Skeletal muscle satellite cell (primary cell): ENCODE data around the gene KLHL35. TPM values are rescaled to one million over a fixed set of nuclear protein-coding genes. Genes with fewer than 3 reads are reported as not detected.

Experiments
- H3K27me3 ChIP-seq: 2 replicates; pipeline ENCODE4 v1.7.0; 2013; ENCODE audit warnings: low read length; ENCODE audit not compliant: control insufficient read depth, insufficient read depth
- H3K36me3 ChIP-seq: 2 replicates; pipeline ENCODE4 v1.7.0; 2013; ENCODE audit warnings: mild to moderate bottlenecking, control low read depth, low read length; ENCODE audit not compliant: insufficient read depth
- H3K4me1 ChIP-seq: 2 replicates; pipeline ENCODE4 v1.7.0; 2013; ENCODE audit warnings: low read length; ENCODE audit not compliant: control insufficient read depth, insufficient read depth
- H3K4me2 ChIP-seq: 2 replicates; pipeline ENCODE4 v1.7.0; 2013; ENCODE audit warnings: mild to moderate bottlenecking, low read length
- H3K4me3 ChIP-seq: 2 replicates; pipeline ENCODE4 v1.7.0; 2013; ENCODE audit warnings: low read length
- H3K9ac ChIP-seq: 2 replicates; pipeline ENCODE4 v1.7.0; 2013; ENCODE audit warnings: mild to moderate bottlenecking, low read depth, low read length, moderate library complexity
- H3K9me3 ChIP-seq: replicated peaks from 2 replicates; pipeline ENCODE4 v1.7.0; 2013; ENCODE audit warnings: mild to moderate bottlenecking, control low read depth, low read length
- small RNA-seq: library from RNA; depleted of rRNA; stranded (forward); fragments of <200 nt; gene quantifications from one replicate; pipeline ENCODE3, GENCODE V24; 2012

The KLHL35 gene

DNA sequence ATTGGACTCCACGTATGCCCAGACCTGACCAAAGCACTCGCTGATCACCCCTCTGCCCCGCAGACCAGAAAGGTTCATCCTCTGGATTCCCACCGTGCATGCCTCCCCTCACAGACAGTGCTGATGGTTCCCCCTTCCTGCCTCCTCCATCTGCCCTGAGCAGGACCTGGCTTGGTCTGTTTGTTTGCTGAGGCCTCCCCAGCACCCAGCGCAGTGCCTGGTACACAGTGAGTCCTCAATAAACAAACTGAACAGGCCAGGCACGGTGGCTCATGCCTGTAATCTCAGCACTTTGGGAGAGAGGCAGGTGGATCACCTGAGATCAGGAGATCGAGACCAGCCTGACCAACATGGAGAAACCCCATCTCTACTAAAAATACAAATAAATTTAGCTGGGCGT is 57.4 kb downstream of the KLHL35 start:
- H3K36me3 ChIP-seq, result no peaks in the 10 kb centered on the region
- H3K4me2 ChIP-seq, result no peak overlapping the region
- H3K4me1 ChIP-seq, result peaks cover 9% of the 10 kb centered on the region
- no peaks in the 10 kb centered on the region for H3K9me3 ChIP-seq
- no peak overlapping the region for H3K4me3 ChIP-seq
- no peak overlapping the region for H3K9ac ChIP-seq
- no peaks in the 10 kb centered on the region for H3K27me3 ChIP-seq

DNA sequence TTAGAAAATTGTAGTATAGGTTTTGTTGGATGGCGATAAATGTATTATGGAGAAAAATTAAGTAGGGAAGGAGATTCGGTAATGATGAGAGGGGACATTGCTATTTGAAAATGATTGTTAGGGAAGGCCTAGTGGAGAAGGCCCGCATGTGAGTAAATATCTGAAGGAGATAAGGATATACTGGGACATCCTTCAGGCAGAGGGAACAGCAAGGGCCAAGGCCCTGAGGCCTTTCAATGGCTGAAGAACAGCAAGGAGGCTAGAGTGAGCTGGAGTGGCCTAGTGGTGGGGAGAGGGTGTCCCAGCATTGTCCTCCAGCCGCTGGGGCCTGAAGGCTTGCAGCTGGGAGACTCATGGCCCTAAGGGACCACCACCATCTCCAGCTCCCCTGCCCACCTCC is 58.4 kb downstream of the KLHL35 start:
- Histone ChIP-seq H3K4me1 (peaks cover 9% of the 10 kb centered on the region), H3K27me3 (peaks cover under 1% of the 10 kb centered on the region), H3K4me2 (no peak overlapping the region), H3K9ac (no peak overlapping the region), H3K9me3 (no peaks in the 10 kb centered on the region), H3K36me3 (no peaks in the 10 kb centered on the region), H3K4me3 (no peak overlapping the region)

GRCh38 chr11:75373201-75373600 is 59.8 kb downstream of the KLHL35 start:
- peaks cover 4% of the 10 kb centered on the region for H3K27me3 ChIP-seq
- H3K9ac ChIP-seq, result no peak overlapping the region
- peaks cover 9% of the 10 kb centered on the region for H3K4me1 ChIP-seq
- no peaks in the 10 kb centered on the region for H3K9me3 ChIP-seq
- H3K36me3 ChIP-seq, result no peaks in the 10 kb centered on the region
- no peak overlapping the region for H3K4me3 ChIP-seq
- no peak overlapping the region for H3K4me2 ChIP-seq

Small RNA genes lying within 50 kb of the gene (small RNA-seq; reads per million reads assigned to genes)
- gene SNORD15A, result not detected
- gene SNORD15B, result 10,440 reads per million, percentile 100 among the genes with 10 or more reads in this experiment
